GM23248 (cell line): Measurements from ENCODE around the gene CYP3A7. TPM values are rescaled to one million over a fixed set of nuclear protein-coding genes. Genes with fewer than 3 reads are reported as not detected.
"Not testable (repeated sequence)": the region's sequence is repeated elsewhere in the genome, so short reads cannot be mapped to it uniquely, and the experiment has no call there.

Source experiments
- DNase-seq: peaks from one replicate; pipeline ENCODE4 v3.0.0-alpha.2; 2015
- H2AFZ ChIP-seq: fragments of 200-600 bp; sonication (generic); 2 replicates; pipeline ENCODE4 v1.6.1; 2016; ENCODE audit warnings: antibody characterized with exemption
- H3F3A ChIP-seq: fragments of 200-600 bp; sonication (generic); 2 replicates; pipeline ENCODE4 v1.6.1; 2016; ENCODE audit warnings: mild to moderate bottlenecking, antibody characterized with exemption, mixed run types; ENCODE audit not compliant: insufficient read depth
- H3K27ac ChIP-seq: fragments of 200-600 bp; sonication (generic); 2 replicates; pipeline ENCODE4 v1.5.1; 2016; ENCODE audit warnings: mild to moderate bottlenecking
- H3K27me3 ChIP-seq: fragments of 200-600 bp; sonication (generic); replicated peaks from 2 replicates; pipeline ENCODE4 v1.6.1; 2016; ENCODE audit warnings: mild to moderate bottlenecking; ENCODE audit not compliant: insufficient read depth
- H3K36me3 ChIP-seq: fragments of 200-600 bp; sonication (generic); 2 replicates; pipeline ENCODE4 v1.6.1; 2016; ENCODE audit warnings: low read depth, mild to moderate bottlenecking
- H3K4me1 ChIP-seq: fragments of 200-600 bp; sonication (generic); 2 replicates; pipeline ENCODE4 v1.6.1; 2016; ENCODE audit warnings: mild to moderate bottlenecking; ENCODE audit not compliant: insufficient read depth
- H3K4me2 ChIP-seq: fragments of 200-600 bp; sonication (generic); one replicate; pipeline ENCODE4 v1.6.1; 2016; ENCODE audit warnings: mild to moderate bottlenecking; ENCODE audit not compliant: unreplicated experiment
- H3K4me3 ChIP-seq: fragments of 200-600 bp; sonication (generic); 2 replicates; pipeline ENCODE4 v1.5.1; 2016; ENCODE audit warnings: mild to moderate bottlenecking
- H3K79me2 ChIP-seq: fragments of 200-600 bp; sonication (generic); 2 replicates; pipeline ENCODE4 v1.6.1; 2016; ENCODE audit warnings: mild to moderate bottlenecking; ENCODE audit not compliant: insufficient read depth
- H3K9ac ChIP-seq: fragments of 200-600 bp; sonication (generic); 2 replicates; pipeline ENCODE4 v1.6.1; 2016; ENCODE audit warnings: mild to moderate bottlenecking
- H3K9me2 ChIP-seq: fragments of 200-600 bp; sonication (generic); 2 replicates; pipeline ENCODE4 v1.6.1; 2016; ENCODE audit warnings: mixed run types, mild to moderate bottlenecking, moderate library complexity; ENCODE audit not compliant: insufficient read depth
- H3K9me3 ChIP-seq: fragments of 200-600 bp; sonication (generic); one replicate; pipeline ENCODE4 v1.6.1; 2017; ENCODE audit warnings: low read depth
- H4K20me1 ChIP-seq: fragments of 200-600 bp; sonication (generic); 2 replicates; pipeline ENCODE4 v1.6.0; 2016; ENCODE audit not compliant: insufficient read depth
- EZH2 ChIP-seq: fragments of 200-600 bp; sonication (generic); IDR thresholded peaks from 2 replicates; pipeline ENCODE4 v1.6.1; 2018; ENCODE audit warnings: antibody characterized with exemption, mild to moderate bottlenecking; ENCODE audit not compliant: insufficient read depth, poor library complexity, severe bottlenecking
- EZH2phosphoT487 ChIP-seq: fragments of 200-600 bp; sonication (generic); IDR thresholded peaks from 2 replicates; pipeline ENCODE4 v1.6.1; 2018; ENCODE audit warnings: antibody characterized with exemption, moderate library complexity, mild to moderate bottlenecking, low read depth; ENCODE audit not compliant: insufficient read depth
- WGBS, 2 experiments: methylation state at CpG; one replicate each; pipeline ENCODE4 v1.1.6; 2015 to 2017; ENCODE audit warnings: low lambda C conversion rate in 2 of 2, low coverage in 1 of 2; ENCODE audit errors: missing lambda C conversion rate in 2 of 2; 5-methylcytosine and 5-hydroxymethylcytosine counted together
- in situ Hi-C: fragments of 300-500 bp; cut with MboI; formaldehyde crosslinking; loops from 2 replicates; pipeline ENCODE4 v1.15.0; 2020
- polyA plus RNA-seq: library from polyadenylated mRNA; unstranded; fragments of >200 nt; fragmentation: Nextera tagmentation; extraction: Ambion mirVana; gene quantifications from 2 replicates; pipeline ENCODE4 v1.2.1, GENCODE V29; 2016
- total RNA-seq: library from RNA; depleted of rRNA; stranded (reverse); fragments of >200 nt; shearing (Covaris generic); gene quantifications from 2 replicates; pipeline ENCODE4 v1.2.3, GENCODE V29; 2014

Gene CYP3A7
- total and polyA plus RNA-seq, 2 experiments from 2014 or later, result not detected

- WGBS, 2 experiments, result 62 to 70% methylated on average over 4 of the region's 4 CpGs
Measured at GRCh38 chr7:99690918-99691317, 44.1 kb downstream of the CYP3A7 start.

GRCh38 chr7:99685871-99686608 lies 49.0 kb downstream of the CYP3A7 start:
- H3K36me3 ChIP-seq, H3K4me3 ChIP-seq, H3K9ac ChIP-seq, H3K9me2 ChIP-seq, H3K79me2 ChIP-seq, H3K9me3 ChIP-seq, in situ Hi-C loops, H3F3A ChIP-seq, H3K27me3 ChIP-seq, H4K20me1 ChIP-seq, H2AFZ ChIP-seq, H3K27ac ChIP-seq, H3K4me1 ChIP-seq, H3K4me2 ChIP-seq, DNase-seq: not testable (repeated sequence)
- WGBS, 2 experiments, result 63 to 71% methylated on average over 13 to 14 of the region's 14 CpGs

More at GRCh38 chr7:99690918-99691317, 44.1 kb downstream of the CYP3A7 start:
- DNase-seq, H3K27me3 ChIP-seq, H3K27ac ChIP-seq, H3K4me3 ChIP-seq, in situ Hi-C loops, H3K9ac ChIP-seq, H3K9me3 ChIP-seq, H3K9me2 ChIP-seq, H3K36me3 ChIP-seq, H4K20me1 ChIP-seq, H3F3A ChIP-seq, H3K79me2 ChIP-seq, H3K4me1 ChIP-seq, H2AFZ ChIP-seq, H3K4me2 ChIP-seq: not testable (repeated sequence)

- H3K4me1 ChIP-seq, result no peaks in the 10 kb centered on the region
- H3K36me3 ChIP-seq, result no peaks in the 10 kb centered on the region
- H3K9me2 ChIP-seq, result no peaks in the 10 kb centered on the region
- H3K79me2 ChIP-seq, result no peaks in the 10 kb centered on the region
- no peak overlapping the region for H3K27ac ChIP-seq
- no peaks in the 10 kb centered on the region for H3K27me3 ChIP-seq
- H4K20me1 ChIP-seq, result no peaks in the 10 kb centered on the region
- in situ Hi-C loops, result no loop called here
- H3F3A ChIP-seq, result no peaks in the 10 kb centered on the region
- H3K9me3 ChIP-seq, result no peaks in the 10 kb centered on the region
- no peak for DNase-seq
- no peak overlapping the region for H2AFZ ChIP-seq
- WGBS, 2 experiments, result 60 to 61% methylated on average over 9 of the region's 9 CpGs
- H3K4me3 ChIP-seq, result no peak overlapping the region
- no peak overlapping the region for H3K4me2 ChIP-seq
- no peak for TF ChIP-seq EZH2
- TF ChIP-seq EZH2phosphoT487, result no peak
- H3K9ac ChIP-seq, result no peak overlapping the region
Measured at GRCh38 chr7:99685129-99685758, 49.8 kb downstream of the CYP3A7 start.

GRCh38 chr7:99679400-99680191 lies 55.4 kb downstream of the CYP3A7 start, which contains the start of gene CYP3A5:
Gene CYP3A5 (minus strand): TSS chr7:99679996. CDS start chr7:99679896, 100 bp downstream.
- no peak within 1 kb of the TSS for H3K4me3 ChIP-seq
- no peaks in the 10 kb centered on the region for H4K20me1 ChIP-seq
- TF ChIP-seq EZH2phosphoT487, result no peak
- TF ChIP-seq EZH2, result no peak
- H3K79me2 ChIP-seq, result no peaks in the 10 kb centered on the region
- no peaks in the 10 kb centered on the region for H3K36me3 ChIP-seq
- no peaks in the 10 kb centered on the region for H3K9me2 ChIP-seq
- H3K27ac ChIP-seq, result no peak within 1 kb of the TSS
- no peaks in the 10 kb centered on the region for H3F3A ChIP-seq
- no peaks in the 10 kb centered on the region for H3K27me3 ChIP-seq
- no peak within 1 kb of the TSS for H3K9ac ChIP-seq
- H2AFZ ChIP-seq, result no peak within 1 kb of the TSS
- no peaks in the 10 kb centered on the region for H3K9me3 ChIP-seq
- in situ Hi-C loops, result no loop called here
- 41 to 44% methylated on average over 10 of the region's 10 CpGs for WGBS, 2 experiments
- DNase-seq, result peak; percentile 26
- no peak within 1 kb of the TSS for H3K4me2 ChIP-seq
- no peaks in the 10 kb centered on the region for H3K4me1 ChIP-seq
